Raji (cell line): ENCODE measurements around the gene CBR1.

ENCODE experiments used
- POLR2A ChIP-seq: IDR thresholded peaks from 2 replicates; pipeline ENCODE4 v1.6.1; 2011; ENCODE audit warnings: low read depth, low read length, control low read depth; ENCODE audit not compliant: insufficient read depth

CBR1 gene

DNA sequence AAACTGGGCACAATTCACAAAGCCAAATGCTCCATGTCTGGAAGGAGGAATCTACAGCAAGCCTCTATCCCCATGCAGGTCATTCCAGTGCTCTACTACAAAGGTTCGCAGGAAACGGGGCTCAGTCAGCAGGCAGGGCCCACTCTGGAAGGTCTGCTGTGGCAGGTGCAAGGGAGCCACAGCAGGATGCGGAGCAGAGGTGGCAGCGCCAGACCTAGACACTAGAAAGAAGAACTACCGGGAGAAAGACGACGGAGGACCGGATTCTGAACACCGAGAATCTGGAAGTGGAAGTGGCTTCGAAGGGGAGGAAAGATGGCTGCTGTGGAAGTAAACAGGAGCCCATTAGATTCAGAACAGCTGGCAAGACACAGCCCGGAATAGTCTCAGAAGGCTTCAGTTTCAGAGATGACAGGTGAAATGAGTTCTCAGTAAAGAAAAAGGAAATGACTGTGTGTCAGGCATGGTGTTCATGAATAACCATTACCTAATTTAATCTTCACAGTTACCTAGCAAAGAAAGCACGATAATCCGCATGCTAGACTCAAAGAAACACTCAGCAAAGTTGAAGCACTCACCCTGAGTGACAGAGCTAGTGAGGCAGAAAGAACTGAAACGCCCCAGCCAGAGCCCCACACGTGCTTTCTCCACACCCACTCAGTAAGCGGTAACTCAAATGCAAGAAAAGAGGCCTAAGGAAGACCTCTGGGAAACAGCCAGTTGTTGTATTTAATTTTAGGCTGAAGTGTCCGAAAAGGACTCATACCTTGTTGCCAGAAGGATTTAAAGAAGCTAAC is 30.9 kb upstream of the CBR1 start:
- TF ChIP-seq POLR2A: no peak

- no peak for TF ChIP-seq POLR2A
These were observed 30.0 kb upstream of the CBR1 start for GRCh38 chr21:36039861-36040260.

DNA sequence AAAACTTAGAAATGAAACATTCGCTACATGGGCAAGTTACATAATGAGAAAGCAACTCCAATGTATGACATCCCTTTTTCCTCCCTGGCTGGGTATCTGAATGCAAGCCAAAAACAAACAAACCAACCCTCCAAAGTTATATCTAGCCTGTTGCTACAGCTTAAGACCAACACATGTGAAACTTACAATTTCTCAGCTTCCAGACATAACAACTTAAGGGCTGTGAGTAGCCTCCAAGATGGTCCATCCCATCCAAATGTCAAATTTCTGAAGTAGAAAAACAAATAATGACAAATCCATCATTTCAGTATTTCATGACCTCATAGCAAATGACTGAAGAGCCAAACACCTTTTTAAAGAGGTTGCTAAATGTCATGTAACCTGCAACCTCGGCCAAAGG is 29.4 kb upstream of the CBR1 start:
- no peak for TF ChIP-seq POLR2A

DNA sequence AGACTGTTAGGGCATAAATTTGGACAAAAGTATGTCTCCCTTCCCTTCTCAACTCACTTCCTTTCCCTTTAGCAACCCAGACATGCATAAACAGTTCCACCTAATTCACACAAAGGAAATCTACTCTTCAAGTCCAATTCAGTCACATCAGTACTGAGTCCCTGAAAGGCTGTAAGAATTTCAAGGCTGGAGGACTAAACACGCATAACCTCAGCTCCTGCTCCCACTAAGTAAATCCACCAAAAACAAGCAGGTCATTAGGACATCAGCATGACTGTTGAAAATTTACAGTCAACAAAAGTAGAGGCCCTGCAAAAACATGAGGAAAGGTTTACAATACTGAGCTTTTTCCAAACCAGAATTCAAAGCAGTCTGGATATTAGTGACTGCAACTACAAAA is 27.9 kb upstream of the CBR1 start:
- no peak for TF ChIP-seq POLR2A

DNA sequence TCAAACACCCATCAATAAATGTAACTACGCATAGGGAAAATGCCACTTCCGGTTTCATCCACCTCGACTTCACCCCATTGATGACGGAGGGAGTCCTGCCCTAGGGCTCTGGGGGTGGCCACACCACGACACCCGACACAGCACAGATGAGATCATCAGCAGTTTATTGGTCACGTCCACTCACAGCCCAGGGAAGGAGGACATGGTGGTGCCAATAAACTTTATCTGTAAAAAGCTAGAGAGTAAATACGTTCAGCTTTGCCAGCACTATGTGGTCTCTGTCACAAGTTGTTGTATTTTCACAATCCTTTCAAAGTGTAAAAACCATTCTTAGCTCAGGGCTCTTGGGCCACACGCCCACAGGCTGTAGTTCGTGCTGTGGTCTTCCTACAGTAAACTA is 25.8 kb upstream of the CBR1 start:
- no peak for TF ChIP-seq POLR2A

DNA sequence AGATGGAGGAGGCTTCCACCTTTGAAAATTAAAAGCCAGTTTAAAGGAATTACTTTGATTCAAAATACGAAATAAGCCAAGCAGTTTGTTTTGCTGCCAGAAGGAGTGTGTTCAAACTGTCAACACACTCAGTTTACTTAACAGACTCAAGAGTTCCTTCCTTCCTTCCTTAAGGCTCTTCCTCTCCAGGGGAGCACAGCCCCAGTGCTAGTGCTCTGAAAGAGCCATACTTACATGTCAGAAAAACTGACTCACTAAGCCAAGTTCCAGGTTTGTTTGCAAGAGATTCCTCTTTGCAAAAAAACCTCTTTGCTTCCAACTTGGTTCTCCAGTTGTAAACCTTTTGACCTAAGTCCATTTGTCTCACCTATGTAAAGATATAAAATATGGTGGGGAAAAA is 23.8 kb upstream of the CBR1 start:
- TF ChIP-seq POLR2A: no peak

DNA sequence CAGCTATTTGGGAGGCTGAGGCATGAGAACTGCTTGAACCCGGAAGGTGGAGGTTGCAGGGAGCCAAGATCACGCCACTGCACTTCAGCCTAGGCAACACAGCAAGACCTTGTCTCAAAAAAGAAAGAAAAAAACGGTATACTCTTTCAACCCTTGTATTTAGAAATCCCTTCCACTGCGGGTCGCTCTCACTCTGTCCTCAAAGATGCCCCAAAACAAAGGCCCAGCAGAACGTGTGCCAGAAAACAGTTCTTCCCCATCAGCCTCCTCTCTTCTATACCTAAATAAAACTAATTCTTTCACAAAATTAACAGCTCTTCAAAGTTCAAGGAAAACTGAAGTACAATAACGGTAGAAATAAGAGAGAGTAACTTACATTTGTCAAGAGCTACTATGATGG is 22.7 kb upstream of the CBR1 start:
- no peak for TF ChIP-seq POLR2A

GRCh38 chr21:36048357-36048756 is 21.5 kb upstream of the CBR1 start:
- no peak for TF ChIP-seq POLR2A

GRCh38 chr21:36052860-36053714 is 16.7 kb upstream of the CBR1 start:
- TF ChIP-seq POLR2A: no peak

DNA sequence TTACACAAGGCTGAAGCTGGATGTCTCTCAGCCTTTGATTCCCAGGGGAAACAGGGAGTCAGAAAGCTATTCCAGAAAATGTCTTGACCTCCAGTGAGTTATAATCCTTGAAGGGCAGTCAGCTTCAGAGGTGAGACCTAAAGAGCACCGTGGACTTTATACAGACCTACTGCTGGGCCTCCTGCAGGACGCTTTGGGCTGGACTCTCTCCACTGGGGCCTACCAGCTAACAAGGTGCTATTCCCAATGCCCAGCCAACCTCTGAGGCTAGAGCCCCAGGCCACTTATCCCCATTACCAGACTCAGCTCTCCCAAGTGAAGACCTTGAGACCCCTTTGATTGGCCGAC is 16.1 kb upstream of the CBR1 start:
- TF ChIP-seq POLR2A: no peak

DNA sequence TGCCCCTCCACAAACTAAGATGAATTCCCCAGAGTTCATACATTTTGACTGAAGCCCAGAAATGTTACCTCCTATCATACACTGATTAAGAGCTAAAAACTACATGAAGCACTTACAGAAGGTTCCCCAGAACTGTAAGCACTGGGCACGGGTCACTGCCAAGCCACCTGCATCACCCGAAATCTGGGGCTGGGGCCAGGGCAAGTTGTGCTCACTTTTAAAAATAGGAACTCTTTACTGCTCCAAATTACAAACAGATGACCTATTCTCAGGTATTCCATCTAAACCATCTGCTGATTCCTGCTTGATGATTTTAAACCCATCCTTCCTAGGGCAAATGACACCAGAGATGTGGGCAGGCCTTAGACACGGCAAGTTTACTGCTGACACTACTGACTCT is 14.3 kb upstream of the CBR1 start:
- no peak for TF ChIP-seq POLR2A

GRCh38 chr21:36059823-36060158 is 10.0 kb upstream of the CBR1 start:
- TF ChIP-seq POLR2A: no peak

DNA sequence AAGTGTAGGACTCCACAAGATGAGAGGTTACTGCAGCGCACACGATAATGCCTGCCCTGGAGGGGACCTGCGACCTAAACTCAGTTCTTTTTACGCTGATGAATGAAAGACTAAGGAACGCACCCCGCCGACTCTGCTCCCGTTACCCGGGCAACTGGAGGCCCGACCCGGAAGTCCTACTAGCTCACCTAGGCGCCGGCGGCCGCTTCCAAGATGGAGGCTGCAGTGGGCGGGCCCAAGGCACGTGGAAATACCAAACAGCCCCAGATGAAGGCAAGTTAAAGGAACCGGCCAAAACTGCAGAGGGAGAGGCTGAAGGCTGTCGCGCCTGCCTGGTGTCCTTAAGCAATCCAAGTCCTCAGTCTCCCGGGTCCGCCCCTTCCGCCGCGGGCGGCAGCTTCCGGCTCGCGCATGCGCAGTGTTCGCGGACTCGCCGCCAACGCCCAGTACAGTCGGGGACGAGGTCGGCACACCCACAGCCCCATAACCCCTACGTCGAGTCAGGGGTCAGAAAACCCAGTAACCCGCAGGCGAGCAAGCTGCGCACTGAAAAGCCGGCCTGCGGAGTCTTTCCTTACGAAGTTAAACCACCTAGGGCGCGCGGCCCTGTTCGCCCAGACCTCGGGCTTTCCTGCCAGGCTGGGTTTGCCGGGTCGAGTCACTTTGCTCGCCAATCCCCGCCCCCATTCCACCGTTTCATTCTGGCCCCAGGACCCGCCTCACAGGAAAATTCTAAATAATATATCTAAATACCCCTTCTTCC is 9.5 kb upstream of the CBR1 start, which contains the start of gene SETD4:
Gene SETD4, minus strand, starts transcription at position 368 of the 763 bp plus-strand sequence. CDS start 1,638 bp downstream, outside the sequence.
- peak; percentile 87 for TF ChIP-seq POLR2A

DNA sequence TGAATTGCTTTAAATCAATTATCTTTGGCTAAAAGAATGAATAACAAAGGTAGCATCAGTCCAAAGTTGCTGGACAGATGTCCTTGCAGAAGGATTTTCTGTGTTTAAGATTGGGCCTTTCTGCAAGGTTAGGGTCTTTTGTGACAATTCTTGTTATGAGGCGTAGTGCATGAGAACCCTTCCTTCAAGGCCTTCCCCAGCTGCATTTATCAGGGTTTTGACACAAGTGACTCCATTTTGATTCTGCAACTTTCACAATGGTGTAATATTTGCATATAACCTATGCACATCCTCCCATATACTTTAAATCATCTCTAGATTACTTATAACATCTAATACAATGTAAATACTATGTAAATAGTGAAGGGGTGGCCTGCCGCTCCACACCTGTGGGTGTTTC is 8.4 kb upstream of the CBR1 start:
- TF ChIP-seq POLR2A: no peak

DNA sequence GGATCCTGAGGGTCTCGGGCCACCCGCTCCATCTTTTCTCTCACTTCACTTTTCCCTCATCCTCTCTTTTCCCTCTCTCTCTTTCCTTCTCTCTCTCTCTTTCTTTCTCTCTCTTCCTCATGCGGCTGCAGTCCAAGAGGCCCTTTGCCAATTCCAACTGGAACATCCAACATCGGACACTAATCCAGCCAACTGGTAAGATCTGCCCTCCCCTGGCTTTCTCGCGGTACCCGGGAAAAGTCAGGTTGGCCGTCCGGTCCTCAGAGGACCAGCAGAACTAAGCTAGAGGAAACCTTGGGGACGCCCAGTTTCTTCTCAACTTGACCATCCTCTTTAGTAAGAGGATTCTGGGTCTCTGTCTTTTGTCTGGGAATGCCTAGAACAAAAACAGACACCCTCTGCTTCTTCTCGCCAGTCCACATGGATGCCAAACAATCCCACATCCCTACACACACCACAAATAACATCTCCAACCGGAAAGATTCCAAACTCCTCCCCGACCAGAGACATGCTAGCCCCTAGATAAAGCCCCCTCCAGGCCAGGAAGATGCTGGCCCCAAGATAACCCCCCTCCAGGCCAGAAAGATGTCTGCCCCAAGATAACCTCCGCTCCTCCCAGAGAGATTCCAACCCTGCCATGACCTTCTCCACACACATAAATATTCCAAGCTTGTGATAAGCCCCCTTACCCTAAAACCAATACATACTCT is 6.3 kb upstream of the CBR1 start:
- TF ChIP-seq POLR2A: no peak

- no peak for TF ChIP-seq POLR2A
These were observed 5.8 kb upstream of the CBR1 start for GRCh38 chr21:36064085-36064460.
